GM21529 (cell line): ENCODE data around the gene PPP1R8.
"Not testable (repeated sequence)": the region's sequence is repeated elsewhere in the genome, so short reads cannot be mapped to it uniquely, and the experiment has no call there.

ENCODE experiments used
- ATAC-seq: cut with Tn5 transposase; IDR thresholded peaks from one replicate; pipeline ENCODE4 v1.9.1; 2021; ENCODE audit not compliant: unreplicated experiment

Gene PPP1R8

GRCh38 chr1:27831568-27832410 is 1.2 kb downstream of the PPP1R8 start:
- ATAC-seq, result no peak

GRCh38 chr1:27832762-27833161 is 2.2 kb downstream of the PPP1R8 start:
- ATAC-seq, result no peak

DNA sequence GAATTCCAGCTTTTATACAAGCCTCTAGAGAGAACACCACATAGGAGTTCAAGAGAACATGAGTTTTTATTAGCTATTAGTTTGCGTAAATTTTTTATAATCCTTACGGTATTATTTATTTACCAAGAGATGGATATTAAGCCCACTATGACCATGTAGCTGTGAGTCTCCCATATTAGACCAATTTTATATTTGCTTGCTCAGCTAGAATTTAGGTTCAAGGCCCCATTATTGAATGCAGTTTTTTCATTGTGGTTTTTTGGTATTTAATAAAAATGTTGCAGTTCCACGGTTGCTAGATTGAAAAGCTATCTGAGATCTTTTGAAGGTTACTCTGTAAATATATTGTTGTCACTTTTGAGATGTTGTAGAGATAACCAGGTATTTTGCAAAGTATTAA is 2.9 kb downstream of the PPP1R8 start:
- no peak for ATAC-seq

DNA sequence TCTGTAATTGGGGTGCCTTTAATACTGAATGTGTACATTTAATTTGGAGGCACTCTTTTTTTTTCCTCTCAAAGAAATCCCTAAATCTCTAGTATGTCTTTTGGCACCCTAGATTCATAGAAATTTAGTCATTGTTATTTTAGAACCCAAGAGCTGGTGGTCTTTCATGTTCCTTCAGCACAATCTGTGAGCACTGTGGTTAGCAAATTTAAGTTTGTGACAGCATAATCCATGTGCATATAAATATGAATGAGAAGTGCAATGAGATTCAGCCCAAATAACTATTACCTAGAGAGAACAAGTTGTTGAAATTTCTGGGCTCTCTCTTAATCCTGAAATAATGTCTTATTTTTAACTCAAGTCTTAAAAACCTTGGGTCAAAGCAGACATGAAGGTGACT is 4.5 kb downstream of the PPP1R8 start:
- no peak for ATAC-seq

DNA sequence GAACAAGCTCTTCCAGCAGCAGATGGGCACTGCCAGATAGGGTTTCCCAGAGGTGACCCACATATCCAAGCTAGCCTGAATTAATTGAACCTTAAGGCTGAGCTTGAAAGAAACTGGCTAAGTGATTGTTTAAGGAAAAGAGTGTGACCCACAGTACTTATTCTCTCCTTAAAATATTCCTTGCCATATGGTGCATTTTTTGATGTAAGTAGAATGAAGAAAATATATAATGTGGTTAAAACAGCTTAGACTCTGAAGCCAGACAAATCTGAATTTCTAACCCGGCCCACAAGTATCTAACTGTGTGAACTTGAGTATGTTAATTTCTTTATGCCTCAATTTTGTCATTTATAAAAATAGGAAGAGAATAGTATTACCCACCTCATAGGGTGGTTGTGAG is 4.9 kb downstream of the PPP1R8 start:
- no peak for ATAC-seq

DNA sequence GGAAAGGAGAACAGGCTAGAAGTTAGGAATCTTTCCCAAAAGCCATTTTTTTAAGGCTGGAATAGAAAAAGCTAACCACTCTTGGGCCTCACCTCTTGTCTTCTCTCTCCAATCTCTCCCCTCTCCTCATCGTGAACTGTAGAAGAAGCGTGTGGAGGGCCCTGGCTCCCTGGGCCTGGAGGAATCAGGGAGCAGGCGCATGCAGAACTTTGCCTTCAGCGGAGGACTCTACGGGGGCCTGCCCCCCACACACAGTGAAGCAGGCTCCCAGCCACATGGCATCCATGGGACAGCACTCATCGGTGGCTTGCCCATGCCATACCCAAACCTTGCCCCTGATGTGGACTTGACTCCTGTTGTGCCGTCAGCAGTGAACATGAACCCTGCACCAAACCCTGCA is 19.4 kb downstream of the PPP1R8 start:
- ATAC-seq, result no peak

- ATAC-seq, result no peak
Measured at GRCh38 chr1:27855085-27855484, 24.5 kb downstream of the PPP1R8 start.

GRCh38 chr1:27856561-27857343 is 26.2 kb downstream of the PPP1R8 start:
- ATAC-seq, result no peak

DNA sequence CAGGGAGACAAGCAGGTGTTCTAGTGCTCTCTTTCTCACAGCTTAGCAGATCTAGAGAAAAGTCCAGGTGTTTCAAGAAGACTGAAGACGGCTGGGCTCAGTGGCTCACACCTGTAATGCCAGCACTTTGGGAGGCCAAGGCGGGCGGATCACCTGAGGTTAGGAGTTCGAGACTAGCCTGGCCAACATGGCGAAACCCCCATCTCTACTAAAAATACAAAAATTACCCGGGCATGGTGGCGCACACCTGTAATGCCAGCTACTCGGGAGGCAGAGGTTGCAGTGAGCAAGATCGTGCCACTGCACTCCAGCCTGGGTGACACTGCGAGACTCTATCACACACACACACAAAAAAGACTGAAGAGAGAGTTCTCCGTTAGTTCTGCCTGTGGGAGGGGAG is 27.0 kb downstream of the PPP1R8 start:
- not testable (repeated sequence) for ATAC-seq

- no peak for ATAC-seq
Measured at GRCh38 chr1:27858072-27858948, 27.7 kb downstream of the PPP1R8 start.

DNA sequence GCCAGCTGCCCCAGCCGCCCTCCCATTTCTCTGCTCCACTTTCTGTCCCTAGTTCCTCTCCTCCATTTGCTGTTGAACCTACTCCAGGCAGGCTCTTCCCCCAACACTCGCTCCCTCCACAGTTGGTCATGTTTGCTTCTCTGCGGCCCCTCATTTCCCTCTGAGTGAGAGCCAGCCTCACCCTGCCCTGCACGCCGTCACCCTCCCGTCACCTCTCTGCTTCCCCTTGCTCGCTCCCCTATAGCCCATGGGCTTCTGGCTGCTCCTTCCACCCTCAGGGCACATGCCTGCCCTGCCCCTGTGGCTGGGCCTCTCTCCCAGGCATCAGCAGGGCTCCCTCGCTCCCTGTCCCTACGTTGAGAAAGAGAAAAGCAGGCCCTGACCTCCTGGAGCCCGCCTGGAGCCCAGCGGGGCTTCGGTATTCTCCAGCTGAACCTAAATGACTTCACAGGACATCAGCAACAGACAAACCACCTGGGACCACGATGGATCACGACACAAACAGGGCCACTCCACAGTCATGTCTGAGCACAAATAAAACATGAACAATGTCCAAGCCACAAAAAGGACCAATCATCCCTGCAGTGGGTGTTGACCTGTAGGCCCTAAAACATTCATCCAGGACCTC is 28.5 kb downstream of the PPP1R8 start:
- no peak for ATAC-seq

- no peak for ATAC-seq
Measured at GRCh38 chr1:27861436-27861835, 30.9 kb downstream of the PPP1R8 start.

DNA sequence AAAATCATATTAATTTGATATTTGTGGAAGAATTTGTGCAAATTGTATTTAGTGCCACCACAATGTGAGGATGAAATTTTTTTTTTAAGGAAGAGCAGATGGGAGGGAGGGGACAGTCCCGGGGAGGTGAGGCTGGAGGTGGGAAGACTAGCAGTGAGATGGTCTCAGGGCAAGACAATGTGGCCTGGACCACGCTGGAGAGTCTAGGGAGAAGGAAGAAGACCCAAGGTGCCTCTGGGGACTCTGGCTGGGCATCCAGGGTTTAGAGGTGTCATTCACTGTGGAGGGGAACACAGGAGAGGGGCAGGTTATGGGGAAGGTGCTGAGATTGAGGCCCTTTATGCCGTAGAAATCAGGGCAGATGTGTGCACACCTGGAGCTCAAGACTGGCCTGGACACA is 31.4 kb downstream of the PPP1R8 start:
- ATAC-seq, result no peak

DNA sequence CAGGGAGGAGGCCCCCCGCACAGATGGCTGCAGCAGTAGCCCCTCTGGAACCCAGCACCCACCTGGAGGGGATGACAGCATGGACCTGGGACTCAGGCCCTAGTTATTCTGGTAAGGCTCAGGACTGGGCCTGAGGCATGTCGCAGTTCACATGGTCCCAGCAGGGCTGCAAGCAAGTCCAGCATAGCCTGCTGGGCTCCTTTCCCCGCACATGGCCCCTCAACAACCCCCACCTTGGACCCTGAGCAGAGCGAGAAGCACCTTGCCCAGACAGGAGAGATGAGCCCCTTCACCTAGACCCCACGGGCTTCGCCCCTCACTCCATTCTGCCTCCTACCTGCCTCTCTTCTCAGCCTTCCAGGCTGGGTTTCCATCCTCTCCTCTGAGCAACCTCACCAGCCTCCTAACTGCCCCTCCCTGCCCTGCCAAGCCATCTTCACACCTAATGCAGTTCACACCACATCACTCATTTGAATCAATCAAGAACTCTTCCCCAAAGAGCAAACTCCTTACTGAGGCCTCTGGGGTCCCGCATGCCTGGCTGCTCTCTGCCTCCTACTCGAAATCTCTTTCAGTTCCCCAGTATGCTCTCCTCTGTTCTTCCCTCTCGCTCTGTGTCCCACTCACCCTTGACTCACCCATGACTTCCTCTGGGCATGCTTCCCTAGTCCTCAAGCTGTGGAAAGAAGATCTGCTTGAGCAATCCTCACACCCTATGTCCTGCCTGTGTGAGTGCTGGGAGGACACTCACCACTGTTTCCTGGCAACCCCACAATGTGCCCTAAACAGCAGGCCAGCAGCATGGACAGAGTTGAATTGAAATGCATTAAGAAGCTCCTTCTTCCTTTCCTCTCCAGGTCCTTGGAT is 32.3 kb downstream of the PPP1R8 start:
- ATAC-seq, result no peak

GRCh38 chr1:27863538-27863915 is 32.9 kb downstream of the PPP1R8 start:
- no peak for ATAC-seq

DNA sequence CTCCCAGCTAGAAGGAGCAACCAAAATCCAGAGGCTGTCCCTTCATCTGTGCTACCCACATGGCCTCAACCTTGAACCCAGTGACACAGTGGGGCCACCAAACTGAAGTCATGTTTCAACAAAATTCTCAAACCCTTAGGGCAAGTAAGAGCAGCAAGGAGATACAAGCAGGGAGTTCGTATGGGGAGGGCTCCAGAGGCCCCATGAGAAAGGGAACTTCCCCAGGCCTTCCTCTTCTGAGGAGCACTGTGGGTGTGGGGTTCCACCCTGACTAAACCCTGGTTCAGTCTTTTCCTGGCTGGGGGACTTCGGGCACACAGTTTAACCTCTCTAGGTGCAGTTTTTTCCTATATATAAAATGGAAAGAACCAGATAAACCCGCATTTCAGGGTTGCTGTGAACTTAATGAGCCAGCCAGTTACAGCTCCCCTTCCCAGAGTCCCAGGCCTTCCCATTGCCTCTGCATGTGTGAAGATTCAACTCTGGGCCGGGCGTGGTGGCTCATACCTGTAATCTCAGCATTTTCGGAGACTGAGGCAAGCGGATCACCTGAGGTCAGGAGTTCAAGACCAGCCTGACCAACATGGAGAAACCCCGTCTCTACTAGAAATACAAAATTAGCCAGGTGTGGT is 33.8 kb downstream of the PPP1R8 start:
- ATAC-seq, result no peak

DNA sequence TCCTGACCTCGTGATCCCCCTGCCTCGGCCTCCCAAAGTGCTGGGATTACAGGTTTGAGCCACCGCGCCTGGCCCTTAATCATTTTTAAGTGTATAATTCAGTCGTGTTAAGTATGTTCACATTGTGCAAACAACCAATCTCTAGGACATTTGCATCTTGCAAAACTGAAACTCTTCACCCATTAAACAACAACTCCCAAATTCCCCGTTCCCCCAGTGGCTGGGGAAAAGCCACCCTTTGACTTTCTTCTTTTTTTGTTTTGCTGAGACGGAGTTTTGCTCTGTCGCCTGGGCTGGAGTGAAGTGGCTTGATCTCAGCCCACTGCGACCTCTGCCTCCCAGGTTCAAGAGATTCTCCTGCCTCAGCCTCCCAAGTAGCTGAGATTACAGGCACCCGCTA is 35.2 kb downstream of the PPP1R8 start:
- no peak for ATAC-seq

- no peak for ATAC-seq
Measured at GRCh38 chr1:27868556-27868931, 38.0 kb downstream of the PPP1R8 start.

DNA sequence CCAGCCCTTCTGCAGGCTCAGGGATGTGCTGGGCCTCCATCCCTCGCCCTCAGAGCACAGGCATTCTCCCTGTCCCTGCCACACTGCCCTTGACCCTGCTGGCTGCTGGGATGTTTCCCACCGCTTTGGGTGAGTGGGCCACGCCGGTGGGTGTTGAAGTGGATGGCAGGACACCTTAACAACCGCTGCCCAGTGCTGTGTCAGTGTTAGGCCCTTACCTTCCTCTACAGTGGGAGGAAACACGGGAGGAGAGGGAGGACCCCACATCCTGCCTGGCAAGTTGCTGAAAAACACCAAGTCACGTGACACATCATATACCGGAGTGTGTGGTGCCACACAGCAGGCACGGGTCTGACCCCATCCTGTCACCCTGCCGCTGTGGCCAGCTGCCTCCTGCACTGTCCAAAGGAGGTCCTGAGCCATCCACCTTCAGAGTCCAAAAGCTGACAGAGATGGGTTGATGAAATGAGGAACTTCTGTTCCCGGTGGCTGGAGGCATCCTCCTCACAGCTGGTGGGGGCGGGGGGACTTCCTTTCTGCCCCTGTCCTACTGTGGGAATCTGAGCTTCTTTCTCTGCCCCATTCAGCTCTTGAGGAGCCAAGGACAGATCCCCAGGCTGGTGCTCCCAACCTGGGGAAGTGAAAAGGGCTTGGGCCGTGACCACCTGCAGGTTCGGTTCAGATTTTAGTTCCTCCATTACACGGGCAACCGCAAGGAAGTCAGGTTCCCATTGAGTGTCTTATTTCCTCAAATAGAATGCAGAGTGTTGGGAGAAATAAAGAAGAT is 38.5 kb downstream of the PPP1R8 start:
- peak; percentile 40 for ATAC-seq
